ENCODE measurements around the gene AFF3. TPM values are rescaled to one million over a fixed set of nuclear protein-coding genes. Genes with fewer than 3 reads are reported as not detected.
A peak's percentile ranks its signal among the peaks of the same experiment; 100 is the strongest.
"Not testable (repeated sequence)": the region's sequence is repeated elsewhere in the genome, so short reads cannot be mapped to it uniquely, and the experiment has no call there.

AFF3 gene
- total RNA-seq, 4 donors from 2014 or later = 3.1 to 5.0 (median 3.7) TPM

GRCh38 chr2:99666256-99666655, 476.1 kb downstream of the AFF3 start:
- WGBS = 93% methylated on average over 1 of the region's 1 CpG
- no peak overlapping the region for H3K27ac ChIP-seq

GRCh38 chr2:99663641-99664040, 478.7 kb downstream of the AFF3 start:
- no peaks in the 10 kb centered on the region for H3K9me3 ChIP-seq
- peaks cover 37% of the 10 kb centered on the region for H3K4me1 ChIP-seq
- no peaks in the 10 kb centered on the region for H3K36me3 ChIP-seq
- DNase-seq (ENCODE audit: low spot score in 2 of 2) = no peak
- peak overlapping the region; percentile 80 for H3K27ac ChIP-seq
- WGBS = 76% methylated on average over 2 of the region's 2 CpGs
- no peak for TF ChIP-seq CTCF (IDR thresholded peaks at IDR 0.05)
- no peak for TF ChIP-seq EP300 (IDR thresholded peaks at IDR 0.05)
- TF ChIP-seq POLR2A (IDR thresholded peaks at IDR 0.05) = no peak
- TF ChIP-seq POLR2AphosphoS5 (IDR thresholded peaks at IDR 0.05) = no peak
- H3K27me3 ChIP-seq = no peaks in the 10 kb centered on the region
- no peak overlapping the region for H3K4me3 ChIP-seq

More at GRCh38 chr2:99666256-99666655, 476.1 kb downstream of the AFF3 start:
- no peak for TF ChIP-seq POLR2A (IDR thresholded peaks at IDR 0.05)
- TF ChIP-seq EP300 (IDR thresholded peaks at IDR 0.05) = no peak
- no peak for TF ChIP-seq CTCF (IDR thresholded peaks at IDR 0.05)
- TF ChIP-seq POLR2AphosphoS5 (IDR thresholded peaks at IDR 0.05) = no peak
- no peak overlapping the region for H3K4me3 ChIP-seq
- peaks cover 26% of the 10 kb centered on the region for H3K4me1 ChIP-seq
- DNase-seq (ENCODE audit: low spot score in 2 of 2) = no peak
- H3K27me3 ChIP-seq = no peaks in the 10 kb centered on the region
- no peaks in the 10 kb centered on the region for H3K36me3 ChIP-seq
- H3K9me3 ChIP-seq = no peaks in the 10 kb centered on the region

GRCh38 chr2:99662761-99663341, 479.5 kb downstream of the AFF3 start:
- H3K27me3 ChIP-seq = no peaks in the 10 kb centered on the region
- TF ChIP-seq POLR2A (IDR thresholded peaks at IDR 0.05) (no peak), POLR2AphosphoS5 (IDR thresholded peaks at IDR 0.05) (peak in 2 of 3 donors; percentile 29 to 63)
- no peak overlapping the region for H3K4me3 ChIP-seq
- WGBS = 7% methylated on average over 2 of the region's 2 CpGs
- no peaks in the 10 kb centered on the region for H3K9me3 ChIP-seq
- no peaks in the 10 kb centered on the region for H3K36me3 ChIP-seq
- no peak for DNase-seq (ENCODE audit: low spot score in 2 of 2)
- peak overlapping the region; percentile 80 for H3K27ac ChIP-seq
- H3K4me1 ChIP-seq = peaks cover 37% of the 10 kb centered on the region

- whole genome bisulfite sequencing = 88% methylated on average over 9 of the region's 9 CpGs
- not testable (repeated sequence) for H3K36me3 ChIP-seq, H3K4me3 ChIP-seq
These were observed 480.6 kb downstream of the AFF3 start for GRCh38 chr2:99661761-99662160.

GRCh38 chr2:99660616-99661406, 481.6 kb downstream of the AFF3 start:
- peaks cover 45% of the 10 kb centered on the region for H3K4me1 ChIP-seq
- H3K36me3 ChIP-seq = no peaks in the 10 kb centered on the region
- peak overlapping the region; percentile 44 for H3K27ac ChIP-seq
- H3K27me3 ChIP-seq = no peaks in the 10 kb centered on the region
- H3K9me3 ChIP-seq = no peaks in the 10 kb centered on the region
- DNase-seq (ENCODE audit: low spot score in 2 of 2) = no peak
- TF ChIP-seq CTCF (IDR thresholded peaks at IDR 0.05) (no peak), POLR2A (IDR thresholded peaks at IDR 0.05) (no peak), POLR2AphosphoS5 (IDR thresholded peaks at IDR 0.05) (no peak), EP300 (IDR thresholded peaks at IDR 0.05) (no peak)
- H3K4me3 ChIP-seq = no peak overlapping the region
- WGBS = 59% methylated on average over 8 of the region's 8 CpGs

More at GRCh38 chr2:99661761-99662160, 480.6 kb downstream of the AFF3 start:
- not testable (repeated sequence) for H3K27me3 ChIP-seq; DNase-seq (ENCODE audit: low spot score in 2 of 2); H3K9me3 ChIP-seq
- peak overlapping the region; percentile 80 for H3K27ac ChIP-seq
- peaks cover 39% of the 10 kb centered on the region for H3K4me1 ChIP-seq

- no peak overlapping the region for H3K4me3 ChIP-seq
- DNase-seq (ENCODE audit: low spot score in 2 of 2) = no peak
- H3K4me1 ChIP-seq = peaks cover 45% of the 10 kb centered on the region
- no peaks in the 10 kb centered on the region for H3K36me3 ChIP-seq
- peak in 2 of 3 donors; percentile 40 to 69 for TF ChIP-seq POLR2AphosphoS5 (IDR thresholded peaks at IDR 0.05)
- no peak for TF ChIP-seq POLR2A (IDR thresholded peaks at IDR 0.05)
- TF ChIP-seq CTCF (IDR thresholded peaks at IDR 0.05) = no peak
- H3K27ac ChIP-seq = no peak overlapping the region
- no peaks in the 10 kb centered on the region for H3K9me3 ChIP-seq
- 74% methylated on average over 3 of the region's 3 CpGs for WGBS
- no peaks in the 10 kb centered on the region for H3K27me3 ChIP-seq
These were observed 482.5 kb downstream of the AFF3 start for GRCh38 chr2:99659874-99660273.
